ENCODE results near the gene NPPA. TPM values are rescaled to one million over a fixed set of nuclear protein-coding genes. Genes with fewer than 3 reads are reported as not detected.

Gene NPPA
- total RNA-seq, 1 experiment from 2014 or later, result not detected

GRCh38 chr1:11825131-11825530 lies 22.5 kb downstream of the NPPA start:
- CTCF ChIA-PET, result interaction anchor here (0.7 kb wide), 1 partner anchor 13 kb away, joined by 3 read pairs; no protein-coding TSS in a partner anchor

GRCh38 chr1:11823366-11824137 lies 24.0 kb downstream of the NPPA start:
- H3K4me1 ChIP-seq, result peaks cover 6% of the 10 kb centered on the region; the same call in 1 of the 2 replicates
- Mint-ChIP-seq H3K9me3 (ENCODE audit: unreplicated experiment) (no peaks in the 10 kb centered on the region), H3K4me1 (ENCODE audit: low read depth, unreplicated experiment) (peaks cover 6% of the 10 kb centered on the region), H3K4me3 (ENCODE audit: unreplicated experiment) (no peak overlapping the region), H3K27ac (ENCODE audit: unreplicated experiment) (no peak overlapping the region), H3K36me3 (ENCODE audit: insufficient read depth, unreplicated experiment) (peaks cover 59% of the 10 kb centered on the region), H3K27me3 (ENCODE audit: insufficient read depth, unreplicated experiment) (no peaks in the 10 kb centered on the region)
- POLR2A ChIA-PET, result no interaction called here
- CTCF ChIA-PET, result no interaction called here
- H3K27me3 ChIP-seq (replicated peaks; ENCODE audit: control insufficient read depth, insufficient read depth, low read length), result no peaks in the 10 kb centered on the region
- TF ChIP-seq CTCF (IDR thresholded peaks at IDR 0.05; ENCODE audit: insufficient read depth in 1 of 2, low read depth in 1 of 2, low read length in 1 of 2, severe bottlenecking in 1 of 2, unreplicated experiment in 1 of 2), result no peak
- peaks cover 2% of the 10 kb centered on the region; the same call in 1 of the 2 replicates for H3K36me3 ChIP-seq (ENCODE audit: control insufficient read depth, insufficient read depth, low read length)
- no peak overlapping the region for H3K4me3 ChIP-seq (ENCODE audit: low read depth, low read length)
- BruUV-seq (replicated peaks), result no TSS peak
- H3K9me3 ChIP-seq, result no peaks in the 10 kb centered on the region
- DNase-seq, result no peak
- intact Hi-C loops (cut with micrococcal nuclease; ENCODE audit: unreplicated experiment), result no loop called here

More at GRCh38 chr1:11825131-11825530, 22.5 kb downstream of the NPPA start:
- no peak for DNase-seq
- Histone ChIP-seq H3K4me1 (peaks cover 6% of the 10 kb centered on the region; the same call in 1 of the 2 replicates), H3K9me3 (no peaks in the 10 kb centered on the region), H3K4me3 (ENCODE audit: low read depth, low read length) (no peak overlapping the region), H3K27me3 (replicated peaks; ENCODE audit: control insufficient read depth, insufficient read depth, low read length) (no peaks in the 10 kb centered on the region), H3K36me3 (ENCODE audit: control insufficient read depth, insufficient read depth, low read length) (peaks cover 2% of the 10 kb centered on the region)
- Mint-ChIP-seq H3K27ac (ENCODE audit: unreplicated experiment) (no peak overlapping the region), H3K4me1 (ENCODE audit: low read depth, unreplicated experiment) (peaks cover 6% of the 10 kb centered on the region), H3K9me3 (ENCODE audit: unreplicated experiment) (no peaks in the 10 kb centered on the region), H3K36me3 (ENCODE audit: insufficient read depth, unreplicated experiment) (peaks cover 57% of the 10 kb centered on the region), H3K27me3 (ENCODE audit: insufficient read depth, unreplicated experiment) (no peaks in the 10 kb centered on the region), H3K4me3 (ENCODE audit: unreplicated experiment) (no peak overlapping the region)
- TF ChIP-seq CTCF (IDR thresholded peaks at IDR 0.05; ENCODE audit: insufficient read depth in 1 of 2, low read depth in 1 of 2, low read length in 1 of 2, severe bottlenecking in 1 of 2, unreplicated experiment in 1 of 2), result no peak
- POLR2A ChIA-PET, result no interaction called here
- BruUV-seq (replicated peaks), result no TSS peak
- intact Hi-C loops (cut with micrococcal nuclease; ENCODE audit: unreplicated experiment), result no loop called here

GRCh38 chr1:11822091-11822490 lies 25.5 kb downstream of the NPPA start:
- no peak overlapping the region for H3K4me3 Mint-ChIP-seq (ENCODE audit: unreplicated experiment)
- H3K9me3 Mint-ChIP-seq (ENCODE audit: unreplicated experiment), result no peaks in the 10 kb centered on the region
- H3K36me3 Mint-ChIP-seq (ENCODE audit: insufficient read depth, unreplicated experiment), result peaks cover 54% of the 10 kb centered on the region
- Histone ChIP-seq H3K4me3 (ENCODE audit: low read depth, low read length) (no peak overlapping the region), H3K27me3 (replicated peaks; ENCODE audit: control insufficient read depth, insufficient read depth, low read length) (no peaks in the 10 kb centered on the region), H3K36me3 (ENCODE audit: control insufficient read depth, insufficient read depth, low read length) (peaks cover 2% of the 10 kb centered on the region; the same call in 1 of the 2 replicates), H3K9me3 (no peaks in the 10 kb centered on the region), H3K4me1 (peaks cover 6% of the 10 kb centered on the region; the same call in 1 of the 2 replicates)
- no peaks in the 10 kb centered on the region for H3K27me3 Mint-ChIP-seq (ENCODE audit: insufficient read depth, unreplicated experiment)
- no peak for DNase-seq
- TF ChIP-seq CTCF (IDR thresholded peaks at IDR 0.05; ENCODE audit: insufficient read depth in 1 of 2, low read depth in 1 of 2, low read length in 1 of 2, severe bottlenecking in 1 of 2, unreplicated experiment in 1 of 2), result no peak
- intact Hi-C loops (cut with micrococcal nuclease; ENCODE audit: unreplicated experiment), result no loop called here
- peaks cover 6% of the 10 kb centered on the region for H3K4me1 Mint-ChIP-seq (ENCODE audit: low read depth, unreplicated experiment)
- no peak overlapping the region for H3K27ac Mint-ChIP-seq (ENCODE audit: unreplicated experiment)
- ChIA-PET CTCF (interaction anchor here (0.6 kb wide), 1 partner anchor 723 kb away, joined by 3 read pairs; the partner anchor contains the start of gene EXOSC10), POLR2A (no interaction called here)
- BruUV-seq (replicated peaks), result no TSS peak

Measured in Caco-2 (cell line).